Mesothelial cell of epicardium (in vitro differentiated cells): ENCODE measurements around the gene HIP1R. TPM values are rescaled to one million over a fixed set of nuclear protein-coding genes. Genes with fewer than 3 reads are reported as not detected.

Experiments
- DNase-seq, 2 experiments: peaks; one replicate each; pipeline ENCODE4 v3.0.0; 2021; ENCODE audit warnings: low spot score in 2 of 2; ENCODE audit not compliant: unreplicated experiment in 2 of 2
- H3K27ac Mint-ChIP-seq: 2 replicates; pipeline ENCODE4 v1.8.0; 2021; ENCODE audit warnings: mixed read lengths
- H3K27me3 Mint-ChIP-seq: 2 replicates; pipeline ENCODE4 v1.8.0; 2021; ENCODE audit warnings: low read depth, mixed read lengths
- H3K36me3 Mint-ChIP-seq: 2 replicates; pipeline ENCODE4 v1.8.0; 2021; ENCODE audit warnings: mixed read lengths
- H3K4me1 Mint-ChIP-seq: 2 replicates; pipeline ENCODE4 v1.8.0; 2021; ENCODE audit warnings: mixed read lengths
- H3K4me3 Mint-ChIP-seq: 2 replicates; pipeline ENCODE4 v1.8.0; 2021; ENCODE audit warnings: mild to moderate bottlenecking, moderate library complexity, mixed read lengths
- H3K9me3 Mint-ChIP-seq: 2 replicates; pipeline ENCODE4 v1.8.0; 2021; ENCODE audit warnings: mixed read lengths
- CTCF ChIP-seq: fragments of 200-600 bp; sonication (generic); IDR thresholded peaks from one replicate; pipeline ENCODE4 v1.5.0; 2021; ENCODE audit warnings: antibody characterized with exemption; ENCODE audit not compliant: unreplicated experiment
- total RNA-seq: library from RNA; stranded (reverse); gene quantifications from 3 replicates; pipeline ENCODE4 v1.2.1, GENCODE V29; 2021

Gene HIP1R
- total RNA-seq, 1 donor from 2014 or later, result 40.9 TPM

- peaks cover 3% of the 10 kb centered on the region for H3K36me3 Mint-ChIP-seq
- no peaks in the 10 kb centered on the region for H3K9me3 Mint-ChIP-seq
- no peak for TF ChIP-seq CTCF
- H3K4me3 Mint-ChIP-seq, result no peak overlapping the region
- H3K27ac Mint-ChIP-seq, result no peak overlapping the region
- no peaks in the 10 kb centered on the region for H3K27me3 Mint-ChIP-seq
- no peaks in the 10 kb centered on the region for H3K4me1 Mint-ChIP-seq
- DNase-seq, result no peak
Observed at GRCh38 chr12:122852336-122853275, 17.3 kb downstream of the HIP1R start.

GRCh38 chr12:122853582-122854245, 18.5 kb downstream of the HIP1R start:
- Mint-ChIP-seq H3K4me1 (no peaks in the 10 kb centered on the region), H3K27me3 (no peaks in the 10 kb centered on the region), H3K4me3 (no peak overlapping the region), H3K9me3 (no peaks in the 10 kb centered on the region), H3K36me3 (peaks cover 3% of the 10 kb centered on the region), H3K27ac (no peak overlapping the region)
- DNase-seq, result no peak
- no peak for TF ChIP-seq CTCF

GRCh38 chr12:122854554-122854953, 19.3 kb downstream of the HIP1R start:
- Mint-ChIP-seq H3K27ac (no peak overlapping the region), H3K4me1 (no peaks in the 10 kb centered on the region), H3K27me3 (no peaks in the 10 kb centered on the region), H3K36me3 (peaks cover 3% of the 10 kb centered on the region), H3K4me3 (no peak overlapping the region), H3K9me3 (no peaks in the 10 kb centered on the region)
- DNase-seq, result no peak
- TF ChIP-seq CTCF, result no peak

- H3K27ac Mint-ChIP-seq, result no peak overlapping the region
- DNase-seq, result peak in 1 of 2 experiments; percentile 35
- peaks cover 3% of the 10 kb centered on the region for H3K36me3 Mint-ChIP-seq
- no peak for TF ChIP-seq CTCF
- H3K4me1 Mint-ChIP-seq, result no peaks in the 10 kb centered on the region
- H3K4me3 Mint-ChIP-seq, result no peak overlapping the region
- no peaks in the 10 kb centered on the region for H3K9me3 Mint-ChIP-seq
- H3K27me3 Mint-ChIP-seq, result no peaks in the 10 kb centered on the region
Observed at GRCh38 chr12:122855071-122855829, 20.0 kb downstream of the HIP1R start.

- Mint-ChIP-seq H3K4me3 (no peak overlapping the region), H3K36me3 (peaks cover 3% of the 10 kb centered on the region), H3K9me3 (no peaks in the 10 kb centered on the region), H3K27ac (no peak overlapping the region), H3K27me3 (no peaks in the 10 kb centered on the region), H3K4me1 (no peaks in the 10 kb centered on the region)
- no peak for TF ChIP-seq CTCF
- no peak for DNase-seq
Observed at GRCh38 chr12:122855928-122856831, 20.9 kb downstream of the HIP1R start.
